Amygdala (tissue), 56 donors: ENCODE results near the gene HSD17B14.
"Not testable (repeated sequence)": the region's sequence is repeated elsewhere in the genome, so short reads cannot be mapped to it uniquely, and the experiment has no call there.

Experiments used
- DNase-seq, 56 donors: peaks; one replicate each; lab custom pipeline; 2025; lab: John Stamatoyannopoulos, UW

The HSD17B14 gene

GRCh38 chr19:48770266-48770665, 66.0 kb downstream of the HSD17B14 start:
- DNase-seq: no peak

- DNase-seq: no peak
Observed at GRCh38 chr19:48768994-48769713, 67.1 kb downstream of the HSD17B14 start.

- not testable (repeated sequence) for DNase-seq
Observed at GRCh38 chr19:48768171-48768753, 68.0 kb downstream of the HSD17B14 start.

GRCh38 chr19:48765816-48766215, 70.5 kb downstream of the HSD17B14 start:
- DNase-seq: not testable (repeated sequence)
